ENCODE measurements around the gene REEP2. TPM values are rescaled to one million over a fixed set of nuclear protein-coding genes. Genes with fewer than 3 reads are reported as not detected.

REEP2 gene
- total RNA-seq, 1 experiment from 2014 or later: 4.9 TPM

DNA sequence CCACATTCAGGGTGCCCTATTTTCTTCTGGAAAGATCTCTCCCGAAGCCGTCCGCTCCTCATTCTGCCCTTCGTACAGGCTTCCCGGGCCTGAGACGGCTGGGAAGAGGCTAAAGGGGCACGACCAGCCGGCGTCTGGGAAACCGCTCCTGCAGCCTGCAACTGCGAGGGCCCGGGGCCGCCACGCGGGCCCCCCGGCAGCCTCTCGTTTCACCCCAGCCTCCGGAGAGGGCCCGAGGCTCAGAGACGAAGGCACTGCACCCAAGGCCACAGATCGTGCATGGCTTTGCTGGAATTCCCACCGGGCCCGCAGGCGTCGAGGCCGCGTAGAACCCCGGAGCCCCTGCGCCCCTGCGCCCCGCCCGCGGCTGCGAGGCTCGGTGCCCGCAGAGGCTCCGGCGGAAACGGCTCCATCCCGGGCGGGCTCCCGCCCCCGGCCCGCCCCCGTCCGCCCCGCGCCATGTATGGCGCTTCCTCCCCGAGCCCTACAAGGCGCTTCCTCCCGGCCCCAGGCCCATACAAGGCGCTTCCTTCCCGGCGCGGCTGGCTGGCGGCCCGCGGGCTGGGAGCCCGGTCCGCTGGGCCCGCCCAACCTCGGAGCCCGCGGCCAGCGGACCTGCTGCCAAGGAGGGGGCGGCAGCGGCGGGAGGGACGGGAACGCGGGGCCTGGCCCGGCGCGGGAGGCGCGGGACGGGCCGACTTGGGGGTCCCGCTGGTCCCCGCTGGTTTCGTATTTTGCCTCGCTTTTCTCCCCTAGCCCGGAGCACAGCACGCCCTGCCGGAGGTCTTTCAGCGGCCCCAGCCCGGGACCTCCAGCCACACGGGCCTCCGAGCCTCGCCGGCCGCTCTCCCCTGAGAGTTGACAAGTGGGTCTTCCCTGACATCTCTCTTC, 53.1 kb downstream of the REEP2 start:
- ChIA-PET CTCF (no interaction called here), POLR2A (interaction anchor here (1.1 to 1.2 kb wide), 2 partner anchors 27 kb away, joined by 5 to 7 read pairs; partner anchors contain the start of gene EGR1)

More for the DNA sequence above, 53.1 kb downstream of the REEP2 start:
- intact Hi-C loops (cut with micrococcal nuclease): no loop called here
- Histone ChIP-seq H3K4me3 (replicated peaks in 1 of 2; ENCODE audit: low read depth in 1 of 2, low read length in 2 of 2) (peak overlapping the region; percentile 54 to 56), H3K27me3 (ENCODE audit: insufficient read depth, low read length) (no peaks in the 10 kb centered on the region), H3K4me1 (ENCODE audit: control insufficient read depth in 1 of 2, insufficient read depth in 2 of 2, low read length in 2 of 2) (peaks cover 20 to 49% of the 10 kb centered on the region in 2 experiments), H3K79me2 (ENCODE audit: insufficient read depth, low read length) (no peaks in the 10 kb centered on the region), H3K27ac (ENCODE audit: low read depth, low read length) (peak overlapping the region; percentile 60; the same call in 1 of the 2 replicates), H3K36me3 (ENCODE audit: control insufficient read depth in 1 of 2, insufficient read depth in 2 of 2, low read length in 2 of 2) (no peaks in the 10 kb centered on the region), H2AFZ (ENCODE audit: low read depth, low read length, poor library complexity, severe bottlenecking) (no peak overlapping the region), H4K20me1 (ENCODE audit: insufficient read depth) (no peaks in the 10 kb centered on the region), H3K9ac (ENCODE audit: low read length) (peak overlapping the region; percentile 64), H3K9me2 (ENCODE audit: insufficient read depth) (no peaks in the 10 kb centered on the region), H3K4me2 (ENCODE audit: low read length) (peak overlapping the region; percentile 77), H3K9me3 (ENCODE audit: control insufficient read depth in 1 of 2, insufficient read depth in 1 of 2, low read depth in 1 of 2, low read length in 2 of 2) (no peaks in the 10 kb centered on the region)
- TSS peak; percentile 82 for BruUV-seq (replicated peaks)
- peak; percentile 58; the same call in 1 of the 2 replicates for TF ChIP-seq EGR1 (IDR thresholded peaks at IDR 0.05; ENCODE audit: low read depth)
- peak; percentile 57; the same call in 1 of the 2 replicates for TF ChIP-seq ZFX (IDR thresholded peaks at IDR 0.05)
- peak; percentile 99 for TF ChIP-seq SRF (IDR thresholded peaks at IDR 0.05; ENCODE audit: low read depth)
- no peak for TF ChIP-seq CEBPB (IDR thresholded peaks at IDR 0.05; ENCODE audit: low read depth)
- TF ChIP-seq SP1 (IDR thresholded peaks at IDR 0.05; ENCODE audit: low read depth): peak; percentile 40; the same call in 1 of the 2 replicates
- peak; percentile 63 for TF ChIP-seq POLR2AphosphoS5 (IDR thresholded peaks at IDR 0.05; ENCODE audit: low read depth, low read length)
- TF ChIP-seq ZNF274 (IDR thresholded peaks at IDR 0.05; ENCODE audit: low read depth, low read length): no peak
- TF ChIP-seq CBX3 (IDR thresholded peaks at IDR 0.05; ENCODE audit: low read depth): no peak
- TF ChIP-seq REST (IDR thresholded peaks at IDR 0.05; ENCODE audit: low read depth): no peak
- peak; percentile 20 for TF ChIP-seq POLR2A (IDR thresholded peaks at IDR 0.05; ENCODE audit: borderline replicate concordance, extremely low read depth, insufficient read depth, insufficient read length)
- peak; percentile 96 for ATAC-seq
- peak; percentile 60 for DNase-seq (ENCODE audit: low read depth, low spot score)
- RAD21 ChIA-PET (ENCODE audit: low non-redundant PET in 1 of 2, low total read pairs in 2 of 2, uncharacterized antibody in 2 of 2, unreplicated experiment in 2 of 2): no interaction called here
